WTC11 (cell line): ENCODE data around the gene MAP3K5. TPM values are rescaled to one million over a fixed set of nuclear protein-coding genes. Genes with fewer than 3 reads are reported as not detected.
A peak's percentile ranks its signal among the peaks of the same experiment; 100 is the strongest.

Experiments
- ATAC-seq: fragments of 200-7000 bp; cut with Tn5 transposase; 2 replicates; pipeline ENCODE4 v1.10.0; 2021; ENCODE audit warnings: mild to moderate bottlenecking, moderate library complexity
- CTCF ChIA-PET: fragments of 300-600 bp; sonication (Branson Sonifier 250); formaldehyde crosslinking; loops from one replicate; lab custom pipeline; 2021; ENCODE audit warnings: antibody characterized with exemption; lab: Charles Lee
- POLR2A ChIA-PET: fragments of 350-600 bp; sonication (Branson Sonifier 250); formaldehyde crosslinking; loops from one replicate; lab custom pipeline; 2021; ENCODE audit warnings: antibody characterized with exemption; lab: Charles Lee
- DNase-seq: peaks from one replicate; pipeline ENCODE4 v3.0.0; 2021; ENCODE audit warnings: low spot score
- H3K27ac Mint-ChIP-seq: 2 replicates; pipeline ENCODE4 v1.8.0; 2021; ENCODE audit warnings: mixed read lengths
- H3K27me3 Mint-ChIP-seq: 2 replicates; pipeline ENCODE4 v1.8.0; 2021; ENCODE audit warnings: low read depth, mild to moderate bottlenecking, moderate library complexity, mixed read lengths
- H3K36me3 Mint-ChIP-seq: 2 replicates; pipeline ENCODE4 v1.8.0; 2021; ENCODE audit warnings: mixed read lengths
- H3K4me1 Mint-ChIP-seq: 2 replicates; pipeline ENCODE4 v1.8.0; 2022; ENCODE audit warnings: mixed read lengths
- H3K4me3 Mint-ChIP-seq: 2 replicates; pipeline ENCODE4 v1.8.0; 2021; ENCODE audit warnings: mild to moderate bottlenecking, moderate library complexity, mixed read lengths
- H3K9me3 Mint-ChIP-seq: 2 replicates; pipeline ENCODE4 v1.8.0; 2021; ENCODE audit warnings: mixed read lengths
- CREM ChIP-seq: sonication (generic); formaldehyde crosslinking; IDR thresholded peaks from 2 replicates; pipeline ENCODE4 v1.8.1; 2022; ENCODE audit warnings: mild to moderate bottlenecking, missing genetic modification reagents, moderate library complexity
- GRHL2 ChIP-seq: fragments of 250-450 bp; sonication (Bioruptor Pico); IDR thresholded peaks from 2 replicates; pipeline ENCODE4 v1.8.0; 2022; ENCODE audit warnings: mild to moderate bottlenecking, moderate library complexity; ENCODE audit not compliant: insufficient replicate concordance, severe bottlenecking
- IRF2 ChIP-seq: sonication (generic); formaldehyde crosslinking; IDR thresholded peaks from 2 replicates; pipeline ENCODE4 v1.8.0; 2022; ENCODE audit warnings: low read depth, missing genetic modification reagents, borderline replicate concordance
- JUN ChIP-seq: sonication (generic); formaldehyde crosslinking; IDR thresholded peaks from 2 replicates; pipeline ENCODE4 v1.8.0; 2023; ENCODE audit warnings: mild to moderate bottlenecking, missing genetic modification reagents
- MXD4 ChIP-seq: fragments of 250-450 bp; sonication (Bioruptor Pico); IDR thresholded peaks from 2 replicates; pipeline ENCODE4 v1.8.0; 2021; ENCODE audit warnings: mild to moderate bottlenecking, moderate library complexity, borderline replicate concordance
- SOX15 ChIP-seq: fragments of 250-450 bp; sonication (Bioruptor Pico); IDR thresholded peaks from 2 replicates; pipeline ENCODE4 v1.9.0; 2021; ENCODE audit warnings: mild to moderate bottlenecking
- TEAD1 ChIP-seq: sonication (generic); formaldehyde crosslinking; IDR thresholded peaks from 2 replicates; pipeline ENCODE4 v1.8.0; 2022; ENCODE audit warnings: mild to moderate bottlenecking, missing genetic modification reagents
- ZNF121 ChIP-seq: sonication (generic); formaldehyde crosslinking; IDR thresholded peaks from 2 replicates; pipeline ENCODE4 v1.8.0; 2023; ENCODE audit warnings: missing genetic modification reagents
- ZNF219 ChIP-seq: sonication (generic); formaldehyde crosslinking; IDR thresholded peaks from 2 replicates; pipeline ENCODE4 v1.8.0; 2023; ENCODE audit warnings: missing genetic modification reagents, mild to moderate bottlenecking, borderline replicate concordance
- ZNF416 ChIP-seq: fragments of 250-450 bp; sonication (Bioruptor Pico); IDR thresholded peaks from 2 replicates; pipeline ENCODE4 v1.9.0; 2021; ENCODE audit warnings: mild to moderate bottlenecking, inconsistent platforms
- total RNA-seq: library from RNA; stranded (reverse); gene quantifications from 3 replicates; pipeline ENCODE4 v1.2.3, GENCODE V29; 2021
- TF ChIP-seq, protein P1 (sequence below): sonication (generic); formaldehyde crosslinking; conservative IDR thresholded peaks from 2 replicates; pipeline ENCODE4 v1.8.1; 2022; ENCODE audit warnings: mild to moderate bottlenecking, missing genetic modification reagents
- TF ChIP-seq, protein P2 (sequence below): sonication (generic); formaldehyde crosslinking; IDR thresholded peaks from 2 replicates; pipeline ENCODE4 v1.8.1; 2022; ENCODE audit warnings: mild to moderate bottlenecking, moderate library complexity, missing genetic modification reagents
- TF ChIP-seq, protein P3 (sequence below): sonication (generic); formaldehyde crosslinking; IDR thresholded peaks from 2 replicates; pipeline ENCODE4 v1.8.0; 2023; ENCODE audit warnings: mild to moderate bottlenecking, missing genetic modification reagents
- TF ChIP-seq, protein P4 (sequence below): sonication (generic); formaldehyde crosslinking; IDR thresholded peaks from 2 replicates; pipeline ENCODE4 v1.8.1; 2023; ENCODE audit warnings: mild to moderate bottlenecking, missing genetic modification reagents
- TF ChIP-seq, protein P5 (sequence below): fragments of 250-450 bp; sonication (Bioruptor Pico); IDR thresholded peaks from 2 replicates; pipeline ENCODE4 v2.1.2; 2022; ENCODE audit warnings: mild to moderate bottlenecking, moderate library complexity
- TF ChIP-seq, protein P6 (sequence below): fragments of 250-450 bp; sonication (Bioruptor Pico); IDR thresholded peaks from 2 replicates; pipeline ENCODE4 v1.9.0; 2021; ENCODE audit warnings: mild to moderate bottlenecking
- TF ChIP-seq, protein P7 (sequence below): sonication (generic); formaldehyde crosslinking; IDR thresholded peaks from 2 replicates; pipeline ENCODE4 v1.8.1; 2022; ENCODE audit warnings: mild to moderate bottlenecking, missing genetic modification reagents, moderate library complexity, borderline replicate concordance
- TF ChIP-seq, protein P8 (sequence below): sonication (generic); formaldehyde crosslinking; IDR thresholded peaks from 2 replicates; pipeline ENCODE4 v1.8.1; 2023; ENCODE audit warnings: mild to moderate bottlenecking, moderate library complexity, missing genetic modification reagents
- TF ChIP-seq, protein P9 (sequence below): fragments of 250-450 bp; sonication (Bioruptor Pico); conservative IDR thresholded peaks from 2 replicates; pipeline ENCODE4 v1.9.0; 2021; ENCODE audit warnings: mild to moderate bottlenecking

Gene MAP3K5
- total RNA-seq, 1 experiment from 2014 or later, result 1.6 TPM

DNA sequence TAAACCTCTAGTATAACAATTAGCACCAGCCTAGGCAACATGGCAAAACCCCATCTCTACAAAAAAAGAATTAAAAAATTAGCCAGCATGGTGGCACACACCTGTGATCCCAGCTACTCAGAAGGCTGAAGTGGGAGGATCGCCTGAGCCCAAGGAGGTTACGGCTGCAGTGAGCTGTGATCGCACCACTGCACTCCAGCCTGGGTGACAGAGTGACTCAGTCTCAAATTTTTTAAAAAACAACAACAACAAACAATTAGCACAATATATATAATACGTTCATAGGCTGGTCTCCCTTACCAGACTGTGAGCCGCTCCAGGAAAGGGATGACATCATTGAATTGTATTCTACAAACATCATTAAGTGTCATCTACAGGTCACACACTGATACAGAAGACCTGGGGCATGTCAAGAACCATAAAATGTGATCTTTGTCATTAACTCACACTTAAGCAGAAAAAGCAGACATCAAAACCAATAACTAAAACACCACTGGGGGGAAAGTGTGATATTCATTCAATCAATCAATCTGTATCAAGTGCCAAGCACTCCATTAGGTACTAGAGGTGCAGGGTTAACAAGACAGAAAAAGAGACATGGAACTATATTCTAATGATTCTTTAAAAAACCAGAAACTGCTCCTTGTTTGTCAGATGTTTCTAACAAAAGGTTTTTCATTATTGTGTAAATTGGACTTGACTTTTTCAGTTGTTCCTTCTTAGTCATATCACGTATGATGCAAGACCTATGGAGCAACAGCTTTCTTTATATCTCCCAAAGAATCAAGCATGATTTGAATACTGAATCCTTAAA lies 17.8 kb downstream of the MAP3K5 start:
- POLR2A ChIA-PET, result no interaction called here
- H3K4me1 Mint-ChIP-seq, result peaks cover 9% of the 10 kb centered on the region
- ATAC-seq, result no peak
- no peak overlapping the region for H3K4me3 Mint-ChIP-seq
- DNase-seq, result no peak
- H3K9me3 Mint-ChIP-seq, result no peaks in the 10 kb centered on the region
- TF ChIP-seq, protein P1, sequence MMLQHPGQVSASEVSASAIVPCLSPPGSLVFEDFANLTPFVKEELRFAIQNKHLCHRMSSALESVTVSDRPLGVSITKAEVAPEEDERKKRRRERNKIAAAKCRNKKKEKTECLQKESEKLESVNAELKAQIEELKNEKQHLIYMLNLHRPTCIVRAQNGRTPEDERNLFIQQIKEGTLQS (CRISPR knock-in tag), result no peak
- TF ChIP-seq, protein P2, sequence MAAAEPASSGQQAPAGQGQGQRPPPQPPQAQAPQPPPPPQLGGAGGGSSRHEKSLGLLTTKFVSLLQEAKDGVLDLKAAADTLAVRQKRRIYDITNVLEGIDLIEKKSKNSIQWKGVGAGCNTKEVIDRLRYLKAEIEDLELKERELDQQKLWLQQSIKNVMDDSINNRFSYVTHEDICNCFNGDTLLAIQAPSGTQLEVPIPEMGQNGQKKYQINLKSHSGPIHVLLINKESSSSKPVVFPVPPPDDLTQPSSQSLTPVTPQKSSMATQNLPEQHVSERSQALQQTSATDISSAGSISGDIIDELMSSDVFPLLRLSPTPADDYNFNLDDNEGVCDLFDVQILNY (CRISPR knock-in tag), result no peak
- TF ChIP-seq, protein P3, sequence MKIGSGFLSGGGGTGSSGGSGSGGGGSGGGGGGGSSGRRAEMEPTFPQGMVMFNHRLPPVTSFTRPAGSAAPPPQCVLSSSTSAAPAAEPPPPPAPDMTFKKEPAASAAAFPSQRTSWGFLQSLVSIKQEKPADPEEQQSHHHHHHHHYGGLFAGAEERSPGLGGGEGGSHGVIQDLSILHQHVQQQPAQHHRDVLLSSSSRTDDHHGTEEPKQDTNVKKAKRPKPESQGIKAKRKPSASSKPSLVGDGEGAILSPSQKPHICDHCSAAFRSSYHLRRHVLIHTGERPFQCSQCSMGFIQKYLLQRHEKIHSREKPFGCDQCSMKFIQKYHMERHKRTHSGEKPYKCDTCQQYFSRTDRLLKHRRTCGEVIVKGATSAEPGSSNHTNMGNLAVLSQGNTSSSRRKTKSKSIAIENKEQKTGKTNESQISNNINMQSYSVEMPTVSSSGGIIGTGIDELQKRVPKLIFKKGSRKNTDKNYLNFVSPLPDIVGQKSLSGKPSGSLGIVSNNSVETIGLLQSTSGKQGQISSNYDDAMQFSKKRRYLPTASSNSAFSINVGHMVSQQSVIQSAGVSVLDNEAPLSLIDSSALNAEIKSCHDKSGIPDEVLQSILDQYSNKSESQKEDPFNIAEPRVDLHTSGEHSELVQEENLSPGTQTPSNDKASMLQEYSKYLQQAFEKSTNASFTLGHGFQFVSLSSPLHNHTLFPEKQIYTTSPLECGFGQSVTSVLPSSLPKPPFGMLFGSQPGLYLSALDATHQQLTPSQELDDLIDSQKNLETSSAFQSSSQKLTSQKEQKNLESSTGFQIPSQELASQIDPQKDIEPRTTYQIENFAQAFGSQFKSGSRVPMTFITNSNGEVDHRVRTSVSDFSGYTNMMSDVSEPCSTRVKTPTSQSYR (CRISPR knock-in tag), result no peak
- TF ChIP-seq, protein P4, sequence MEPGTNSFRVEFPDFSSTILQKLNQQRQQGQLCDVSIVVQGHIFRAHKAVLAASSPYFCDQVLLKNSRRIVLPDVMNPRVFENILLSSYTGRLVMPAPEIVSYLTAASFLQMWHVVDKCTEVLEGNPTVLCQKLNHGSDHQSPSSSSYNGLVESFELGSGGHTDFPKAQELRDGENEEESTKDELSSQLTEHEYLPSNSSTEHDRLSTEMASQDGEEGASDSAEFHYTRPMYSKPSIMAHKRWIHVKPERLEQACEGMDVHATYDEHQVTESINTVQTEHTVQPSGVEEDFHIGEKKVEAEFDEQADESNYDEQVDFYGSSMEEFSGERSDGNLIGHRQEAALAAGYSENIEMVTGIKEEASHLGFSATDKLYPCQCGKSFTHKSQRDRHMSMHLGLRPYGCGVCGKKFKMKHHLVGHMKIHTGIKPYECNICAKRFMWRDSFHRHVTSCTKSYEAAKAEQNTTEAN (CRISPR knock-in tag), result no peak
- TF ChIP-seq MXD4 (CRISPR knock-in tag) (no peak), ZNF416 (no peak), CREM (CRISPR knock-in tag) (no peak)
- TF ChIP-seq, protein P5, sequence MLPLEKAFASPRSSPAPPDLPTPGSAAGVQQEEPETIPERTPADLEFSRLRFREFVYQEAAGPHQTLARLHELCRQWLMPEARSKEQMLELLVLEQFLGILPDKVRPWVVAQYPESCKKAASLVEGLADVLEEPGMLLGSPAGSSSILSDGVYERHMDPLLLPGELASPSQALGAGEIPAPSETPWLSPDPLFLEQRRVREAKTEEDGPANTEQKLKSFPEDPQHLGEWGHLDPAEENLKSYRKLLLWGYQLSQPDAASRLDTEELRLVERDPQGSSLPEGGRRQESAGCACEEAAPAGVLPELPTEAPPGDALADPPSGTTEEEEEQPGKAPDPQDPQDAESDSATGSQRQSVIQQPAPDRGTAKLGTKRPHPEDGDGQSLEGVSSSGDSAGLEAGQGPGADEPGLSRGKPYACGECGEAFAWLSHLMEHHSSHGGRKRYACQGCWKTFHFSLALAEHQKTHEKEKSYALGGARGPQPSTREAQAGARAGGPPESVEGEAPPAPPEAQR (CRISPR knock-in tag), result no peak
- TF ChIP-seq, protein P6, sequence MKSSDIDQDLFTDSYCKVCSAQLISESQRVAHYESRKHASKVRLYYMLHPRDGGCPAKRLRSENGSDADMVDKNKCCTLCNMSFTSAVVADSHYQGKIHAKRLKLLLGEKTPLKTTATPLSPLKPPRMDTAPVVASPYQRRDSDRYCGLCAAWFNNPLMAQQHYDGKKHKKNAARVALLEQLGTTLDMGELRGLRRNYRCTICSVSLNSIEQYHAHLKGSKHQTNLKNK (CRISPR knock-in tag), result no peak
- no peaks in the 10 kb centered on the region for H3K36me3 Mint-ChIP-seq
- peak overlapping the region; percentile 4; the same call in 1 of the 2 replicates for H3K27ac Mint-ChIP-seq
- no peaks in the 10 kb centered on the region; the same call in 1 of the 2 replicates for H3K27me3 Mint-ChIP-seq
- CTCF ChIA-PET, result no interaction called here

DNA sequence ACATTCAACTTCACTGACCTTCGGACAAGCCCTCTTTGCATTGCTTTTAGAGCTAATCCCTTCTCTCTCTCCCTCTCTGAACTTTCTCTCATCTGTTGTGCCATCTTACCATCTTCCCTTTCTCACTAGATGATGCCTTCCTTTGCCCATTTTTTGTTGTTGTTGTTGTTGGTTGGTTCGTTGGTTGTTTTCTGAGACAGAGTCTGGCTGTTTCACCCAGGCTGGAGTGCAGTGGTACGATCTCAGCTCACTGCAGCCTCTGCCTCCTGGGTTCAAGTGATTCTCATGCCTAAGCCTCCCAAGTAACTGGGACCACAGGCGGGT lies 18.8 kb downstream of the MAP3K5 start:
- H3K36me3 Mint-ChIP-seq, result no peaks in the 10 kb centered on the region
- peak overlapping the region; percentile 10; the same call in 1 of the 2 replicates for H3K27ac Mint-ChIP-seq
- no peak for ATAC-seq
- TF ChIP-seq SOX15 (CRISPR knock-in tag) (no peak), IRF2 (no peak), GRHL2 (CRISPR knock-in tag) (no peak), ZNF121 (no peak), ZNF219 (CRISPR knock-in tag) (no peak), TEAD1 (CRISPR knock-in tag) (no peak), JUN (CRISPR knock-in tag) (no peak)
- TF ChIP-seq, protein P7, sequence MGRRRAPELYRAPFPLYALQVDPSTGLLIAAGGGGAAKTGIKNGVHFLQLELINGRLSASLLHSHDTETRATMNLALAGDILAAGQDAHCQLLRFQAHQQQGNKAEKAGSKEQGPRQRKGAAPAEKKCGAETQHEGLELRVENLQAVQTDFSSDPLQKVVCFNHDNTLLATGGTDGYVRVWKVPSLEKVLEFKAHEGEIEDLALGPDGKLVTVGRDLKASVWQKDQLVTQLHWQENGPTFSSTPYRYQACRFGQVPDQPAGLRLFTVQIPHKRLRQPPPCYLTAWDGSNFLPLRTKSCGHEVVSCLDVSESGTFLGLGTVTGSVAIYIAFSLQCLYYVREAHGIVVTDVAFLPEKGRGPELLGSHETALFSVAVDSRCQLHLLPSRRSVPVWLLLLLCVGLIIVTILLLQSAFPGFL (CRISPR knock-in tag), result no peak
- TF ChIP-seq, protein P6 (CRISPR knock-in tag), result no peak
- TF ChIP-seq, protein P8, sequence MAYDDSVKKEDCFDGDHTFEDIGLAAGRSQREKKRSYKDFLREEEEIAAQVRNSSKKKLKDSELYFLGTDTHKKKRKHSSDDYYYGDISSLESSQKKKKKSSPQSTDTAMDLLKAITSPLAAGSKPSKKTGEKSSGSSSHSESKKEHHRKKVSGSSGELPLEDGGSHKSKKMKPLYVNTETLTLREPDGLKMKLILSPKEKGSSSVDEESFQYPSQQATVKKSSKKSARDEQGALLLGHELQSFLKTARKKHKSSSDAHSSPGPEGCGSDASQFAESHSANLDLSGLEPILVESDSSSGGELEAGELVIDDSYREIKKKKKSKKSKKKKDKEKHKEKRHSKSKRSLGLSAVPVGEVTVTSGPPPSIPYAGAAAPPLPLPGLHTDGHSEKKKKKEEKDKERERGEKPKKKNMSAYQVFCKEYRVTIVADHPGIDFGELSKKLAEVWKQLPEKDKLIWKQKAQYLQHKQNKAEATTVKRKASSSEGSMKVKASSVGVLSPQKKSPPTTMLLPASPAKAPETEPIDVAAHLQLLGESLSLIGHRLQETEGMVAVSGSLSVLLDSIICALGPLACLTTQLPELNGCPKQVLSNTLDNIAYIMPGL (CRISPR knock-in tag), result no peak
- TF ChIP-seq, protein P9, sequence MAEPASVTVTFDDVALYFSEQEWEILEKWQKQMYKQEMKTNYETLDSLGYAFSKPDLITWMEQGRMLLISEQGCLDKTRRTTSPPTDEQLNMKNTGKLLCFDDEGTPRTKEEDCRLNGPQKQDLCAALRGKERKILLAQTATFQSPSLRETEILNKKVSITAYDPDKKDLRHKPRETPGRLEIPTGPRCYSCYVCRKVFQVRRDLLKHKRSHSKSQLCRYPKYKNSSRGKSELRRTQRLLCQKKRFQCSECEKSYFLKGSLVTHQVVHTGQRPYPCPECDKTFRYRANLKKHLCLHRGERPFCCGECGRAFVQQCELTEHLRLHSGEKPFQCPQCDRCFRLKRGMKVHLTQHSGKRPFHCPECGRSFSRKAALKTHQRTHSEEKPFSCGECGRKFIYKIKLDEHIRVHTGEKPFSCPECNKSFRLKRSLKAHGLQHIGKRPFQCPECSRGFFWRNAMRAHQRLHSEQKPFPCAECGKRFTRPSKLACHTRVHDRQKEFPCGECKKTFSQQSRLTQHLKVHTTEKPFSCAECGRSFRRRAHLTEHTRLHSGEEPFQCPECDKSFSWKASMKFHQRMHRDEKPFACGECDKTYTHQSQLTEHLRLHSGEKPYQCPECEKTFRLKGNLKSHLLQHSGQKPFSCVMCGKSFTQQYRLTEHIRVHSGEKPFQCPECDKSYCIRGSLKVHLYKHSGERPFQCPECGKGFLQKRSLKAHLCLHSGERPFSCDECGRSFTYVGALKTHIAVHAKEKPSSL (CRISPR knock-in tag), result no peak

More for the DNA sequence above, 18.8 kb downstream of the MAP3K5 start:
- ChIA-PET POLR2A (no interaction called here), CTCF (no interaction called here)
- H3K4me3 Mint-ChIP-seq, result no peak overlapping the region
- peaks cover 9% of the 10 kb centered on the region for H3K4me1 Mint-ChIP-seq
- no peaks in the 10 kb centered on the region; the same call in 1 of the 2 replicates for H3K27me3 Mint-ChIP-seq
- no peaks in the 10 kb centered on the region for H3K9me3 Mint-ChIP-seq
- no peak for DNase-seq
